Stimulated activated CD8-positive, alpha-beta memory T cell treated with anti-CD3 and anti-CD28 coated beads, Interleukin-4, amount 100 ng/mL, for 24 hours (primary cell): ENCODE results near the gene LIPC.
"Not testable (repeated sequence)": the region's sequence is repeated elsewhere in the genome, so short reads cannot be mapped to it uniquely, and the experiment has no call there.

Experiments
- DNase-seq: peaks from one replicate; pipeline ENCODE4 v3.0.0-alpha.2; 2020; ENCODE audit warnings: low read depth

The LIPC gene

DNA sequence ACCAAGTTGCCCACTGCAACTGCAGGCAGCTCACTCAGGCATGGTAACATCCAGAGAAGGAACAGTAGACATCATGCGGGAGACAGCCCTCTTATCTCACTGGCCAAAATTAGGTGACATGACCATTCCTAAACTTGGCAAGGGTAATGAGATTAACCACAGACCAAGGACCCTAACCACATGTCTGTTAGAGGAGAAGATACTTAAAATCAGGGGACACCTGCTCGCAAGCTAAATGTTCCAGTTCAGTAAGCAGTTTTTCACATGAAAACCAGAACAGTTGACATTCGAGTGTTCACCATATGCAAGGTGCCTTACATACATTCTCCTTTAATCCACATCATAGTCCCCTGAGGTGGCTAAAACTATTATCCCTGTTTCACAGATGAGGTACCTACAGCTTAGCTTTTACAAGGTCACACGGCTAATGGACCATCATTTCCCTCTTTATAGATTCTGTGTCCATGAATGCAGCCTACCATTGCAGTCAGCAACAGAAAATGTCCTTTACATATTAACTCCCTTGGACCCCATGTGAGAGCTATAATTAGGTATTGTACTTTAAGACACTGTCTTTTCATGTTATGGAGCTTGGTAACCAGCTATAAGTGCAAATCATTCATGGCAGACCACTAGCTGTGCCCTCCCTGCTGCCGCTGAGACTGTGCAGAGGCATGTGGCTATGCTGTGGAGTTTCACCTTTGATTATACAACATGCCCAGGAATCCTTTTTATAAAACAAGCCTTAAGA lies 154.1 kb downstream of the LIPC start:
- no peak for DNase-seq

DNA sequence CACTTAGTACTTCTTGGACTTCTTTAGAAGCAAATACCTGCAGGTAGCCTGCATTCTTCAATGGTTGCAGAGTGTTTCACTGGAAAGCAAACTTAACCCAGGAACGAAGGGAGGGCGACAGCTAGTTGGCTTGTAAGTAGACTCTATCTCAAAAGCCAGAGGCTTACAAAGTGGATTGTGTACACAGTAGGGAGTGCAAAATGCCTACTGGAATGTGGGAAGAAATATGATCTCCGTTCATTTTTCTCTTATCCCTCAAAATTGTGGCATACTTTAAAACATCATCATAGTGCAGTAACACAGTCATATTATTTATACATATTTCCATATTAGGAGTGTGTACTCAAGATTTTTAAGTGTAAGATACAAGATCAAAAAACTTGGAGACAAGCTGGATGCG lies 155.7 kb downstream of the LIPC start:
- no peak for DNase-seq

DNA sequence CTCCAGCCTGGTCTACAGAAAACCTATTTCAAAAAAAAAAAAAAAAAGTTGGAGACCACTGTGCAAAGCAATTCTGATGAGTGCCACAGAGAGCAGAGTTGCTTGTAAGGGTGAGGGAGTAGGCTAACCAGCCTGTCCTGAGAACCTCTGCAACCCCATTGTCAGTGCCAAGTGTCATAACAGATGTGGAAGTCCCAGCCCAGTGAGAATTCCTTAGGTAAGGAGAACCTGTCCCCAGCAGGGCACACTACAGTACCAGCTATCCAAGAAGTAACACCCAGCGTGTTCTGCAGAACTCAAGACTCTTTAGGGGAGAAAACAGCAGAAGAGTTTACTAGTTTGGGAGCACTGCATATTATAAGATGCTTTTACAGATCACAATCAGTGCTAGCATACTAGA lies 156.3 kb downstream of the LIPC start:
- DNase-seq: no peak

DNA sequence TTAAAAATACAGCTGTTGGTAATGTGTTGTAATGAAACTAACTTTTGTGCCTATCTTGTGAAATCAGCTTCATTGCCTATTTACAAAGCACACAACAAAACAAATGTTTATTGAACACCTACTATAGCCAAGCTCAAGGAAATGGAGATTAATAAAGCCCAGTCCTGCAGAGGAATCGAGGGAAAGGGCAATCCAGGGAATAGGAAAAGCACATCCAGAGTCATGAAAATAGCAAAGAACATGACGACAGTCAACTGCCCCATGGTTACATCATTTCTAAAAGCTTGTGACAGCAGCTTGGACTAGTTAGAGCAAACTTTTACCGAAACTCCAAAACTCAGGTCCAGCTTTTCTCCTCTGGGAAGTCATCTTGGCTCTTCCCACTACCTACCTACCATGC lies 157.3 kb downstream of the LIPC start:
- no peak for DNase-seq

DNA sequence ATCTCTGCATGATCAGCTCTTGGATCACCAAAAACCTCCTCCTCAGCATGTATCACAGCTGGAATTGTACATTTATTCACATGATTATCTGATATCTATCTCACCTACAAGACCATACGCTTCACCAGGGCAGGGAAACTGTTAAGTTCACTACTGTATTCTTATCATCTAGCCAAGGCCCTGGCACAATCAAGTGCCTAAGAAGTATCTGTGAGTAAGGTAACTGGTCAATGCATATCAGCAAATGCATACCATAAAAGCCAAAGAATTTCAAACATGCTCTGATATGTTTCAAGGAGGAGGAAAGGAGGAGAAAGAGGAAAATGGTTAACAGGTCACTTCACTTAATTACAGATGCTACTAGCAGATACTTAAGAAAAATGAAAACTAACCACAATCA lies 158.4 kb downstream of the LIPC start:
- no peak for DNase-seq

DNA sequence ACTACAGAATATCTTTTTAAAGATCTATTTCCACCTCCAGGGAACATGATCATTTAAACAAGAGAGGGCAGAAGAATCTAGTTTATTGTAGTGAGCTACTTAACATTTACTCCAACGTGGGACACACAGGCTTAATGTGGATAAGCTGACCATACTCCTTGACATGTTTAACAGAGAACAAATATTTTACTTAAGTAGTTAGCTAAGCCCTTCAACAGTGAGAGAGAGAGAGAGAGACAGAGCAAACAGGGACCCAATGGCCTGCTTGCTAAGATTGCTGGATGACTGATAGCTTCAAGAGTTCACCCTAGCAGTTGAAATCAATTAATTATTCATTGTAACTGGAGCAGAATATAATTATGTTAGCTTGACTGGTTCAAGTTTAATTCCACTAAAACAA lies 159.1 kb downstream of the LIPC start:
- DNase-seq: no peak

DNA sequence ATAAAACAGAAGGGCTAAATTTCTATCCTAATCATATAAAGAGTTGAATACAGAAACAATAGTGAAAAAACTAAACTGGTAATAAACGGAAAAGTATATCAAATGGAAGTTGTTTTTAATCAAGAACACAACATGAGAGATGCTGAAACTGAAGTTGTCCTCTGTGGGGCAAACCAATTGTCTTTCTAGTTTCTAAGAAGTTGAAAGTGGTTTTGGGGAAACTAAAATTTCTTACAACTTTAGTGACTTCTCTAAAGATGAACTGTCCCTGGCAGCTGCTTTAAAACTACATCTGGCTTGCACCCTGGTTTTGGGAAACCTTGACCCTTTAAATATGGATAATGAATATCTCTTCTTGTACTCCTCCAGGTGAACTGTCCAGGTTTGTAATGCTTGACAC lies 162.1 kb downstream of the LIPC start:
- no peak for DNase-seq

DNA sequence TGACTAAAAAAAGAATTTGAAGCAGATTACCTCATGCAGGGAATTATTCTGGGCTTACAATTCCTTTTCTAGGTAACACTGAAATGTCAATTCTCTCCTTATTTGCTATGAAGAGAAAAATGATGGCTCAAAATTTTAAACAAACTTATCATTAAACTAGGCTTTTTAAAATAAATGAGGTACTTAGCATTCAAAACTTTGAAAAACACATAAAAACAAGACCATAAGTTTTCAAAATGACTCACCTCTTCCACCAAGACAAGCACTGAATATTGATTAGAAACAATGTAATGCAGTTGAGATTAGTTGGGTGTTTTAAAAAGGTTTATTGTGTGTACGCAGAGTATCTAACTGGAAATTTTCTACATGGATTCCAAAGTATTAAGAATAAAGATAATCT lies 163.1 kb downstream of the LIPC start:
- DNase-seq: no peak

DNA sequence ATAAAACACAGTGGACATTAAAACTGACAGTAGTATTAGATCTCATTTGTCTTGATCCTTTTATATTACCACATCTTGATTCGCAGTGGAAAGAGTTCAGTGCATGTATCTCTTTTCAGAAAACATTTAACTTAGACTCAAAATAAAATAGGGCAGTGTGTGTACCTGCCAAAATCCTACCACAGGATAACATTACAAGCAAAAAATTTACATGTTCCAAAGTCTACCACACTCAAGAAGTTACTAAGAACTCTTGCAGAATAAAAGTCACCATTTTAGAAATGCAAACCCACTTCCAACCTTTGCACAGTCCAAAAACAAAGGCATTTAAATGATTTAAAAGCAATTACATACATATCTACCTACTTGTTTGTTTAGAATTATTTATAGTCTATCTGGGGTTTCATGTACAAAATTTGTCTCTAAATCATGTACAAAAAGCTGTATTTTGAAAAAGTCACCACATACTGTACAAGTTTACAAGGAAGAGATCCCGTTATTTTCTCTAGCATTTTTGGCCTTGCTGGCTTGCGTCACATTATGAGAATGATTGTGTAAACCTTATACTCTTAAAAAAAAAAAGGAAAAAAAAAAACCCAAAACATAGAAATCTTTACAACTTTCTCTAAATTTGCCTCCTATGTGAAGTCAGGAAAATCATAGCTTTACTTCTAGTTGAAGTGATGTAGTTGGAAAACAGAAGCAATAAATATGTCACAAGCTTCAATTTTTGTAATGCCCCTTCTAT lies 163.9 kb downstream of the LIPC start:
- no peak for DNase-seq

DNA sequence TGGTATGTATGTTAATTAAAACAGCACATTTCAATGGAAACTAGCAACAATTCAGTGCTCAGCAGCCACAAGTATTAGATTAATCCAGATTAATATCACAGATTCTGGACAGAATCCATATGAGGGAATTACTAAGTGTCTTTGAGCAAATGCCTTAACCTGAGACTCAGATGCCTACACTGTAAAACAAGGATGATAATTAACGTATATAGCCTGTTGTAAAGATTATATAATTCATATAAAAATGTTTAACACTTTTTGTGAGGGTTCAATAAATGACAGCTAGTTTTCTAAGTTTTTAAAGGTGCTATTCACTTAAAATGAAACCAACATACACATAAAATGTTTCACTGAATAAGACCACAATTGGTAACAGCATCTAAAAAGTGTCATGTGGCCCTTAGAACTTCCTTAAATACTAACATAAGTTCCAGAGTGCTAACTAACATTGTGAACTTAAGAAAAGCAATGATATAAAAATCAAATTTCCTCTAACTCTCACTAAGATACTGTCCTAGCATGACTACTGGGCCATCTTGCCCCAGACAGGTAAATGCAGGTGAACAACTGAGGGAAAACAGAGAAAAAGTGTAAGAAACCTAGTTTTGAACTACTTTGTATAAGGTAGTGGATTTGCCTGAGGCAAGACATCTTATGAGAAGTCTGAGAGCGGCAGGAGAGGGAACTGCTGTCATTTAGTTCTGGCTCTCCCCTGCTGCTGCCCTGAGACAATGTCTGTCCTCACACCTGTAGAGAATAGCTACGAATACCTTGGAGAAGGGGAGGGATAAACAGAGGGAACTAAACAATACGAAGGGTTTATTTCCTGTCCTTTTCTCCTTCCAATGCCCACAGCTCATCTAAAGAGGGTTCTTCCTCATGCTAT lies 166.4 kb downstream of the LIPC start:
- no peak for DNase-seq

DNA sequence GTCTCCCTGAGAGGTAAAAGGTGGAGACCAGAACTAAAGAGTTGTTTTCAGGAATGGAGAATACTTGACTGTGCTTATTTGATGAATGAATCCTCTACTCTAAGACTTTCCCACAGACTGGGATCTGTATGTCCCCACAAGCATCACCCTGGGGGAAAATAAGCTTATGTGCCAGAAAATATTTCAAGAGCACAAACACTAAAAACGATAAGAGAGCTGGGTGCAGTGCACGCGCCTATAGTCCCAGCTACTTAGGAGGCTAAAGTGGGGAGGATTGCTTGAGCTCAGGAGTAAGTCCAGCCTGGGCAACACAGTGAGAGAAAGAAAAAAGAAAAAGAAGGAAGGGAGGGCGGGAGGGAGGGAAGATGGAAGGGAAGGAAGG lies 167.0 kb downstream of the LIPC start:
- no peak for DNase-seq

DNA sequence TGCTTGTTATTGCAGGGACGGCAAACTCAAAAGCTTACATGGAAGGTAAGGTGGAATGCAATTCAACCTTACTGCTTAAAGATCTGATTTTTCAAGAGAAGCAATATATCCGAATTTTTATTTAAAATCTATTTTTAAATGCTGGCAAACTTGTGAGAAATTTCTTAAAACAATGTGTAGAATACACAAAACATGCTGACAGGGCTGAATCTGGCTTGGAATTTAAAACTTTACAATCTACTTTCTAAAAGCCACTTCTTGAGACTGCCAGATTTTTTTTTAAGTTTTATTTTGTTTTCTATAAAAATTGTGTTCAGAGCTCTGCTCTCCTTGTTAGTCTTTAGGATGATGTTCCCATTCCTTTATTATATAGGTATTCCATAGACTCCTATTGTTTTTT lies 171.0 kb downstream of the LIPC start:
- no peak for DNase-seq

DNA sequence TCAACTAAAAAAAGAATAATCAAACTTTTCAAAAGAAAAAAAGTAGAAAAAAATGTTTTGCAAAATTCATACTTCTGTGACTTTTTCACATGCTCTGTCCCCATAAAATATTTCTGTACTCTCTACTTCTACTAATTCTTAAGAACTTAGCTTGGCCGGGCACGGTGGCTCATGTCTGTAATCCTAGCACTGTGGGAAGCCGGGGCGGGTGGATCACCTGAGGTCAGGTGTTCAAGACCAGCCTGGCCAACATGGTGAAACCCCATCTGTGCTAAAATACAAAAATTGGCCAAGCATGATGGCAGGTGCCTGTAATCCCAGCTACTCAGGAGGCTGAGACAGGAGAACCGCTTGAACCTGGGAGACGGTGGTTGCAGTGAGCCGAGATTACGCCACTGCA lies 172.1 kb downstream of the LIPC start:
- not testable (repeated sequence) for DNase-seq

DNA sequence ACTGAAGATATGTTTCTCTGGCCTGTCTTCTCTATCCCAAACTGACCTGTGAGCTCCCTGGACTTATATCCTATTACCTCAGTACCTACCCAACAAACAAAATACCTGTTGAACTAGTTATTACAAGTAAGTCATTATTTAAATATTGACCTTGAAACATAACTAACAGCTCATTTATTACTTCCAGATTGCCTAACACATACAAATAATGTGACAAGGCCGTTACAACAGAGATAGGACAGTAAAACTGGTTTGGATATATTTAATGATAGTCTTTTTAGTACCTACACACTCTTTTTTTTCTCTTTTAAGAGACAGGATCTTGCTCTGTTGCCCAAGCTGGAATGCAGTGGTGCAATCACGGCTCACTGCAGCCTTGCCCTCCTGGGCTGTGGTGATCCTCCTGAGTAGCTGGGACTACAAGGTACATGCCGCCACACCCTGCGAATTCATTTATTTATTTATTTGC lies 172.7 kb downstream of the LIPC start:
- DNase-seq: no peak

DNA sequence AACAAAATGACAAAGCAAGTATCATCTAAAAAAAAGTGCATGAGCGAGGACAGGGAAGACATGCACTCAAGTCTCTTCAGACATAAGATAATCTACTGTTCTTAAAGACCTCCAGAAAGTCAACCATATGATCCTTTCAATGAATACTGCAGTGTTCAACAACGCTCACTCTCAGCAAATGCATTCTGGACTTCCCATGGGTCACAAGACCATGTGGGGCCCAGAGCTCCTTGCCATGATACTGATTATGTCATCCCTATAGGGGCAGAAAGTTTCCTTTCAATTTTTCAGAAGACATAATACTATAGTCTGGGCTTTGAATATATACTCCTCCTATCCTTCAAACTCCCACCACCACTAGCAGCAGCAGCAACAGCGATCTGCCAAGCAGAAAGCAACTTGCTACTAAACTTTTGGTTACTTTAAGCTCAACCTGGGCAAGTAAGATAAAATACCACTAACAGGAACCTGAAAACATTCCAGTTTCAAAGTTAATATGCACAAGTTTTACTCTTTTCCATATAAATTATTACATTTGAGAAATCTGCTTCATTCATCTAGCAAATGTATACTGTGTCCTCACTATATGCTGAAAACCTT lies 174.2 kb downstream of the LIPC start:
- DNase-seq: no peak

DNA sequence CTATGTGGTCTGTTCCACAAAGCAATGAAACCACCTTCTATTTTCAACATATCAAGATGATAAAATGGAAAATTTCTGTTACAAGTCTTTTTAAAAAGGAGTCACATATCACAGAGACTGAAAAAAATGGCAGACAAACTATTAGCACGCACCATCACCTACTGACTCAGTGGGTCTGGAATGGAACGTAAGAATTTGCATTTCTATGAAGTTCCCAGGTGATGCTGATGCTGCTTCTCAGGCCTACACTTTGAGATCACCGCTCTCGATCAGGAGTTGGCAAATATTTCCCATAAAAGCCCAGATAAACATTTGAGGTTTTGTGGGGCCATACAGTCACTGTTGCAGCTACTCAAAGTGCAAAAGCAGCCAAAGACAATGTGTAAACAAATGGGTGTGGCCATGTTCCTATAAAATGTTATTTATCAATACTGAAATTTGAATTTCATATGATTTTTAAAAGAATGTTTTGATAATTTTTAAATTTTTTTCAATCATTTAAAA lies 174.8 kb downstream of the LIPC start:
- DNase-seq: no peak

DNA sequence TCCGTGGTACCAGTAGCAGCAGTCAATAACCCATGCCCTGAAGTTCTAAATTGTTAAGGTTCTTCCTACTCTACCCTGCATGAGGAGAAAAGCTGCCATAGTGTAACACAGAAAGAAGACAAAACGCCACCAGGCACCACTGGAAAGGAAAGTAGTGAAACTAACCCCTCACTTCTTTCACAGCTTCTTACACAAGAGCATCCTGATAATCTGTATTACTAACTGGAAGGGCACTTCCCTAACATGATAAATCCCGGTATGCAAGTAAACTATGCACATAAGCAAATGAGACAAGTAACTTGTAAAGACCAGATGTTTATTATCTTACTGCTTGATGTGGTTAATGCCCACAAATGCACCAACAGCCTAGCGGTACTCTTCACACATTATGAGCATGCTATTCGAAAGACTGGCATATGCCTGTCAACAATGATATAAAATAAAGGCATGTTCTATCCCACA lies 176.4 kb downstream of the LIPC start:
- no peak for DNase-seq

DNA sequence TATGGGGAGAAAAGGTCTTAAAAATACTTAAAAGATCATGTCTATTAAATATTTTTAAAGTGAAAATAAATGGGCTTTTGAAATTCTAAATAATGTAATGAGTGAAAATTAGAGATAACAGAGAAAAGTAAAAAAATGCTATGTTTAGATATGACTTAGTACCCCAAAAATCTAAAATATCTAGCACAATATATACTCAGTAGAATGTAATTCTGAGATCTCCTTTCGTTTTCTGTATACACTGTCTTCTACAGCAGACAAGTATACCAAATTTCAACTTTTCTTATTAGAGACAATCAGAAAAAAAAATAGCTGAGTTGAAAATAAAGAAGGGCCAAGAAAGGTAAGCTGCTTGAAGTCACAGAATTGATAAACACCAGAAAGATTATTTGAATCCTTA lies 176.9 kb downstream of the LIPC start:
- DNase-seq: no peak

DNA sequence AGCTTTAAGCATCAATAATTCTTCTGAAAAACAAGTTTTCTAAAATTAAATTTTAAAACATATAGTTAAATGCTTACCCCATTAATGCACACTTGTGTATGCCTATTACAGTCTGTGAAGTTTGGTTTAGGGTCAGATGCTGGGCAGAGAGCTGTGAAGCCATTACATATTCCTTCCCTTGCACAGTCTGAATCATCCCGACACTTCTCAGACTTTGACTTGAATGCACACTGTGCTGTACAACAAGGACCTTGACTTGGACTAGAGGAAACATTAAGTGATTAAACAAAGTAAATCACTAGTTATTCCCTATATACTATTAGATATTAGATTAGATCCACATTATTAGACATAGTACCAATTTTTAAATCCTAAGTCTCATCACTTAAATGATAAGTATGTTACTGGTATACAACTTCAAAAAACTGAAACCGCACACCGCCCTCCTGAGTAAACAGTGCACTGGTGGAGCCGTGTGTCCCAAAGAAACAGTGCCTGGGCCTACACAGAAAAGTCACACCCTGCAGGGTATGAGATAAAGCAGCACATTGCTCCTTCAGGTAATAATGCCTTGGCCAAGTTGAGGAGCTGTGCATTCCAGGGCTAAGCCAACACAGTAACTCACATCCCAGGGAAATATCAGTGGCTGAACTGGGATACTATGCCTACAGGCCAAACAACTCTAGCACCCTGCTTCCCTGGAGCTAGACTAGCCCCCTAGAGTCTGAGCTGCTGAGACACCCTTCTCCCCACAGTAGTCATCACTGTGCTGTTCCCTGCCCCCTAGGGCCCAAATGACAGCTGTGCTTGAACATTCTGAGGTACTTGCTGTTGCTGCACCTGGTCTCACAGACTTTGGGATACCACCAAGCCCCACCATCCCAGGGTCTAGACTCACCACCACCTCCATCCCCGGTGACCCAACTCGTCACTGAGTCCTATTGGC lies 180.2 kb downstream of the LIPC start:
- DNase-seq: no peak

DNA sequence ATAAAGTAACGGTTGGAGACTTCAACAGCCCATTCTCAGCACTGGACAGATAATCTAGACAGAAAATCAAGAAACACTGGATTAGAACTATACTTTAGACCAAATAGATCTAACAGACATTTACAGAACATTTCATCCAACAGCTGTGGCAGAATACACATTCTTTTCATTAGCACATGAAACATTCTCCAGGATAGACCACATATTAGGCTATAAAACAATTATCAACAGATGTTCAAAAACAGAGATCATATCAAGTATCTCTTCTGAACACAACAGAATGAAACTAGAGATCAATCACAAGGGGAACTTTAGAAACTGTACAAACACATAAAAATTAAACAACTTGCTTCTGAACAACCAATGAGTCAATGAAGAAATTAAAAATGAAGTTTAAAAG lies 184.4 kb downstream of the LIPC start:
- no peak for DNase-seq
